Lung (tissue), 12 donors: ENCODE measurements around the gene CRYGA. TPM values are rescaled to one million over a fixed set of nuclear protein-coding genes. Genes with fewer than 3 reads are reported as not detected.

Experiments used
- ATAC-seq: fragments of 200-7000 bp; cut with Tn5 transposase; one replicate; pipeline ENCODE4 v1.9.1; 2020; ENCODE audit warnings: moderate number of reproducible peaks; ENCODE audit not compliant: insufficient read depth, low FRiP score
- DNase-seq, 3 donors: peaks; one replicate each; pipeline ENCODE4 v3.0.0-alpha.2; 2013 to 2017
- H3K27ac ChIP-seq, 2 donors: one replicate each; pipeline ENCODE4 v1.5.1; 2013; ENCODE audit warnings: mild to moderate bottlenecking in 2 of 2, moderate library complexity in 2 of 2, control low read depth in 1 of 2, inconsistent platforms in 1 of 2, low read depth in 1 of 2, low read length in 1 of 2
- H3K27me3 ChIP-seq, 3 donors: one replicate each; pipeline ENCODE4 v1.5.1; 2013; ENCODE audit warnings: low read length in 2 of 3; ENCODE audit not compliant: control insufficient read depth in 3 of 3, insufficient read depth in 3 of 3
- H3K36me3 ChIP-seq, 4 donors: one replicate each; pipeline ENCODE4 v1.5.1; 2013; ENCODE audit warnings: low read length in 4 of 4, mild to moderate bottlenecking in 1 of 4, moderate library complexity in 1 of 4; ENCODE audit not compliant: control insufficient read depth in 4 of 4, insufficient read depth in 4 of 4
- H3K4me1 ChIP-seq, 5 donors: one replicate each; pipeline ENCODE4 v1.5.1; 2013; ENCODE audit warnings: low read length in 5 of 5, mild to moderate bottlenecking in 2 of 5, moderate library complexity in 1 of 5; ENCODE audit not compliant: control insufficient read depth in 5 of 5, insufficient read depth in 5 of 5
- H3K4me3 ChIP-seq: one replicate; pipeline ENCODE4 v1.5.1; 2013; ENCODE audit warnings: mild to moderate bottlenecking, control low read depth, moderate library complexity
- H3K9ac ChIP-seq, 2 donors: one replicate each; pipeline ENCODE4 v1.5.1; 2013; ENCODE audit warnings: low read length in 2 of 2, control low read depth in 1 of 2; ENCODE audit not compliant: insufficient read depth in 1 of 2
- H3K9me3 ChIP-seq, 4 donors: one replicate each; pipeline ENCODE4 v1.5.1; 2013; ENCODE audit warnings: low read length in 3 of 4, mild to moderate bottlenecking in 1 of 4, moderate library complexity in 1 of 4; ENCODE audit not compliant: control insufficient read depth in 4 of 4, insufficient read depth in 3 of 4
- WGBS, 2 donors: extraction: QIAGEN DNeasy Blood & Tissue Kit; methylation state at CpG; one replicate each; pipeline ENCODE4 v1.1.7; 2013; 5-methylcytosine and 5-hydroxymethylcytosine counted together
- polyA plus RNA-seq, 2 donors: library from polyadenylated mRNA; stranded (reverse); fragments of 200-250 nt; gene quantifications; one replicate each; pipeline ENCODE4 v1.2.1, GENCODE V29; 2013
- total RNA-seq, 2 donors: library from RNA; depleted of rRNA in 1 of 2; stranded (reverse); fragments of >200 nt in 1 of 2; gene quantifications; one replicate each; pipeline ENCODE4 v1.2.1, GENCODE V29; 2014 to 2021
- TF ChIP-seq, protein P1 (sequence below): IDR thresholded peaks from 2 replicates; pipeline ENCODE4 v1.5.1; 2012; ENCODE audit warnings: mild to moderate bottlenecking; ENCODE audit errors: control extremely low read depth, extremely low read depth
- donor health status: control.
- donor health status: control.
- donor health status: Bipolar disorder and iron deficiency.
- donor health status: healthy.
- donor health status: DM: yes; HTN: yes; CAD: no.

Gene CRYGA
- total and polyA plus RNA-seq, 4 donors = not detected

- DNase-seq (no peak), ATAC-seq (no peak)
- peaks cover 0 to 3% (median 0%) of the 10 kb centered on the region in 4 donors for H3K9me3 ChIP-seq
- no peak within 1 kb of the TSS for H3K27ac ChIP-seq
- H3K4me1 ChIP-seq = no peaks in the 10 kb centered on the region
- 64 to 88% methylated on average over 6 of the region's 6 CpGs for WGBS, 2 donors
- no peak within 1 kb of the TSS for H3K9ac ChIP-seq
- no peaks in the 10 kb centered on the region for H3K36me3 ChIP-seq
- H3K27me3 ChIP-seq = no peaks in the 10 kb centered on the region
- TF ChIP-seq, protein P1, sequence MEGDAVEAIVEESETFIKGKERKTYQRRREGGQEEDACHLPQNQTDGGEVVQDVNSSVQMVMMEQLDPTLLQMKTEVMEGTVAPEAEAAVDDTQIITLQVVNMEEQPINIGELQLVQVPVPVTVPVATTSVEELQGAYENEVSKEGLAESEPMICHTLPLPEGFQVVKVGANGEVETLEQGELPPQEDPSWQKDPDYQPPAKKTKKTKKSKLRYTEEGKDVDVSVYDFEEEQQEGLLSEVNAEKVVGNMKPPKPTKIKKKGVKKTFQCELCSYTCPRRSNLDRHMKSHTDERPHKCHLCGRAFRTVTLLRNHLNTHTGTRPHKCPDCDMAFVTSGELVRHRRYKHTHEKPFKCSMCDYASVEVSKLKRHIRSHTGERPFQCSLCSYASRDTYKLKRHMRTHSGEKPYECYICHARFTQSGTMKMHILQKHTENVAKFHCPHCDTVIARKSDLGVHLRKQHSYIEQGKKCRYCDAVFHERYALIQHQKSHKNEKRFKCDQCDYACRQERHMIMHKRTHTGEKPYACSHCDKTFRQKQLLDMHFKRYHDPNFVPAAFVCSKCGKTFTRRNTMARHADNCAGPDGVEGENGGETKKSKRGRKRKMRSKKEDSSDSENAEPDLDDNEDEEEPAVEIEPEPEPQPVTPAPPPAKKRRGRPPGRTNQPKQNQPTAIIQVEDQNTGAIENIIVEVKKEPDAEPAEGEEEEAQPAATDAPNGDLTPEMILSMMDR = no peak
- H3K4me3 ChIP-seq = no peak within 1 kb of the TSS
Measured at GRCh38 chr2:208146006-208146405, 17.4 kb downstream of the CRYGA start, which contains the start of gene CRYGB. Gene CRYGB (minus strand): TSS chr2:208146158. CDS start chr2:208146120, 38 bp downstream.

DNA sequence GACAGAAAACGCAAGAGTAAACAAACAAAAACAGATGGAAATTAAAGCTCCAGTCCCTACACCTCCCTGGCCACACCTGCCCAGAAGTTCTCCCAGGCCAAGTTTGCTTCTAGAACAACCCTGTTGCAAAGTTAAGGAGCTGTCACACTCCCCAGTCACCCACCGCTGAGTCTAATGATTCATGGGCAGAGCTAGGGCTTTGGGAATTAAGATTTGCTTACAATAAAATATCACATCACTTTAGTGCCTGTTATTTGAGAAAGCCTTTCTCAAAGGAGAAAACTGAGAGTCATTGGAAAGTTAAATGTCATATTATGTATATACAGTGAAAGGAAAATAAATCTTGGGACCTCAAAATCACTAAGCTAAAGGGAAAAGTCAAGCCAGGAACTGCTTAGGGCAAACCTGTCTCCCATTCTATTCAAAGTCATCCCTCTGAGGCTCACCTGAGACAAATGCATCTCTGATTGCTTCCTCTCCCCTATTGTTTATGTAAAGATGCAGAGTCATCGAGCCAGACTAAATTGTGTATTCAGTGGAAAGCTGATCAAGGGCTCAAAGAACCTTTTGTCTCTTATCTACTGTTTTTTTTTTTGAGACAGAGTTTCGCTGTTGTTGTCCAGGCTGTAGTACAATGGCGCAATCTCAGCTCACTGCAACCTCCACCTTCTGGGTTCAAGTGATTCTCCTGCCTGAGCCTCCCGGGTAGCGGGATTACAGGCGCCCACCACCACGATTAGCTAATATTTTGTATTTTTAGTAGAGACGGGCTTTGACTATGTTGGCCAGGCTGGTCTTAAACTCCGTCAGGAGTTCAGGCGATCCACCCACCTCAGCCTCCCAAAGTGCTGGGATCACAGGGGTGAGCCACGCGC lies 20.2 kb downstream of the CRYGA start:
- H3K27me3 ChIP-seq = no peaks in the 10 kb centered on the region
- H3K4me3 ChIP-seq = no peak overlapping the region
- peaks cover 0 to 6% (median 0%) of the 10 kb centered on the region in 4 donors for H3K9me3 ChIP-seq
- no peaks in the 10 kb centered on the region for H3K36me3 ChIP-seq
- no peak overlapping the region for H3K27ac ChIP-seq
- 51 to 87% methylated on average over 12 to 14 of the region's 14 CpGs for WGBS, 2 donors
- H3K9ac ChIP-seq = no peak overlapping the region
- H3K4me1 ChIP-seq = no peaks in the 10 kb centered on the region
- DNase-seq (no peak), ATAC-seq (no peak)
- TF ChIP-seq, protein P1 = no peak

GRCh38 chr2:208142240-208142924 lies 21.0 kb downstream of the CRYGA start:
- Histone ChIP-seq H3K27me3 (no peaks in the 10 kb centered on the region), H3K9ac (no peak overlapping the region), H3K27ac (no peak overlapping the region), H3K9me3 (peaks cover 0 to 6% (median 0%) of the 10 kb centered on the region in 4 donors), H3K36me3 (no peaks in the 10 kb centered on the region), H3K4me1 (no peaks in the 10 kb centered on the region), H3K4me3 (no peak overlapping the region)
- 41 to 71% methylated on average over 8 of the region's 8 CpGs for WGBS, 2 donors
- ATAC-seq (no peak), DNase-seq (peak in 2 of 3 donors; percentile 26 to 60)
- TF ChIP-seq, protein P1 = no peak
